SU-DHL-6 (cell line): ENCODE data around the gene GAS7.

ENCODE experiments used
- H2AFZ ChIP-seq: fragments of 200-600 bp; sonication (generic); 2 replicates; pipeline ENCODE4 v1.6.1; 2014; ENCODE audit warnings: low read depth, mild to moderate bottlenecking, moderate library complexity, mixed read lengths, antibody characterized with exemption, low read length; ENCODE audit not compliant: severe bottlenecking
- H3F3A ChIP-seq: fragments of 200-600 bp; shearing (Covaris generic); 2 replicates; pipeline ENCODE4 v1.6.0; 2016; ENCODE audit warnings: antibody characterized with exemption, mild to moderate bottlenecking; ENCODE audit not compliant: insufficient read depth
- H3K27ac ChIP-seq: fragments of 200-600 bp; sonication (generic); 2 replicates; pipeline ENCODE4 v1.5.1; 2016; ENCODE audit warnings: low read depth, mild to moderate bottlenecking, low read length, moderate library complexity, mixed read lengths
- H3K27me3 ChIP-seq: fragments of 200-600 bp; sonication (generic), shearing (Covaris generic); 2 replicates; pipeline ENCODE4 v1.6.0; 2014; ENCODE audit warnings: mild to moderate bottlenecking, low read length
- H3K36me3 ChIP-seq: fragments of 200-600 bp; sonication (generic); 2 replicates; pipeline ENCODE4 v1.6.1; 2014; ENCODE audit warnings: mild to moderate bottlenecking, low read length, mixed read lengths
- H3K4me2 ChIP-seq: fragments of 300-600, 200-600 bp; shearing (Covaris generic), sonication (generic); 2 replicates; pipeline ENCODE4 v1.6.0; 2014; ENCODE audit warnings: low read length, low read depth, mild to moderate bottlenecking; ENCODE audit not compliant: poor library complexity, severe bottlenecking
- H3K4me3 ChIP-seq: fragments of 200-600 bp; sonication (generic); 2 replicates; pipeline ENCODE4 v1.5.1; 2014; ENCODE audit warnings: antibody characterized with exemption, low read length, mild to moderate bottlenecking, mixed read lengths; ENCODE audit not compliant: insufficient read depth, poor library complexity, severe bottlenecking
- H3K79me2 ChIP-seq: fragments of 200-600 bp; sonication (generic); 2 replicates; pipeline ENCODE4 v1.6.1; 2014; ENCODE audit warnings: mild to moderate bottlenecking, low read length, moderate library complexity; ENCODE audit not compliant: insufficient read depth
- H3K9ac ChIP-seq: fragments of 200-600 bp; sonication (generic); 2 replicates; pipeline ENCODE4 v1.7.0; 2014; ENCODE audit warnings: mild to moderate bottlenecking, low read length
- H3K9me2 ChIP-seq: fragments of 200-600 bp; sonication (generic); replicated peaks from 2 replicates; pipeline ENCODE4 v1.6.1; 2014; ENCODE audit warnings: low read length; ENCODE audit not compliant: insufficient read depth
- H3K9me3 ChIP-seq: fragments of 200-600 bp; sonication (generic); 2 replicates; pipeline ENCODE4 v1.6.1; 2014; ENCODE audit warnings: low read length, mixed read lengths; ENCODE audit not compliant: insufficient read depth
- H4K20me1 ChIP-seq: fragments of 200-600 bp; sonication (generic); 2 replicates; pipeline ENCODE4 v1.6.1; 2014; ENCODE audit warnings: low read depth, mild to moderate bottlenecking, antibody characterized with exemption, low read length, moderate library complexity, mixed read lengths
- EZH2phosphoT487 ChIP-seq: fragments of 200-600 bp; sonication (generic), shearing (Covaris generic); conservative IDR thresholded peaks from 2 replicates; pipeline ENCODE4 v1.6.1; 2018; ENCODE audit warnings: mild to moderate bottlenecking, antibody characterized with exemption, low read length, moderate library complexity, mixed read lengths
- TF ChIP-seq, protein P1 (sequence below): fragments of 200-600 bp; sonication (generic); IDR thresholded peaks from one replicate; pipeline ENCODE4 v1.5.1; 2017; ENCODE audit warnings: antibody characterized with exemption, mild to moderate bottlenecking, low read length, moderate library complexity; ENCODE audit not compliant: insufficient read depth, poor library complexity, severe bottlenecking

Gene GAS7

DNA sequence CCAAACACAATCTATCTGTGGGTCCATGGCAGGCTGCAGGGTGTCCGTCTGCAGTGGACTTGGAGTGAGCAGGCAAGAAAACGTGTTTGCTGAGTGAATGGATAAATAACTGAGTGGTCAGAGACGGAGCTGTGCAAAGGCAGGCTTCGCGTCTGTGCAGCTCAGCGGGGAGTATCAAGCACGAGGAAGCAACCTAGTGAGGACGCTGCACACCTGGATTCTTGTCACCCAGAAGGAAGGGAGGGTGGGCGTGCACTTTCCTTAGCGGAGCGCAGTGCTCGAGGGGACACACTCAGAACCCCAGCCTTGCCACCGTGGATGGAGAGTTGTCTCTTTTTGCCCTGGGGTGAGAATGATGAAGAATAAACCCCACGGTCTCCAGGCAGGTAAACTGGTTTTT is 291.8 kb downstream of the GAS7 start:
- H3F3A ChIP-seq = no peaks in the 10 kb centered on the region
- no peak overlapping the region for H3K9ac ChIP-seq
- H3K36me3 ChIP-seq = no peaks in the 10 kb centered on the region
- H2AFZ ChIP-seq = no peak overlapping the region
- no peaks in the 10 kb centered on the region for H3K79me2 ChIP-seq
- H3K27ac ChIP-seq = no peak overlapping the region
- no peaks in the 10 kb centered on the region for H3K27me3 ChIP-seq
- H3K4me3 ChIP-seq = no peak overlapping the region
- no peak for TF ChIP-seq EZH2phosphoT487
- TF ChIP-seq, protein P1, sequence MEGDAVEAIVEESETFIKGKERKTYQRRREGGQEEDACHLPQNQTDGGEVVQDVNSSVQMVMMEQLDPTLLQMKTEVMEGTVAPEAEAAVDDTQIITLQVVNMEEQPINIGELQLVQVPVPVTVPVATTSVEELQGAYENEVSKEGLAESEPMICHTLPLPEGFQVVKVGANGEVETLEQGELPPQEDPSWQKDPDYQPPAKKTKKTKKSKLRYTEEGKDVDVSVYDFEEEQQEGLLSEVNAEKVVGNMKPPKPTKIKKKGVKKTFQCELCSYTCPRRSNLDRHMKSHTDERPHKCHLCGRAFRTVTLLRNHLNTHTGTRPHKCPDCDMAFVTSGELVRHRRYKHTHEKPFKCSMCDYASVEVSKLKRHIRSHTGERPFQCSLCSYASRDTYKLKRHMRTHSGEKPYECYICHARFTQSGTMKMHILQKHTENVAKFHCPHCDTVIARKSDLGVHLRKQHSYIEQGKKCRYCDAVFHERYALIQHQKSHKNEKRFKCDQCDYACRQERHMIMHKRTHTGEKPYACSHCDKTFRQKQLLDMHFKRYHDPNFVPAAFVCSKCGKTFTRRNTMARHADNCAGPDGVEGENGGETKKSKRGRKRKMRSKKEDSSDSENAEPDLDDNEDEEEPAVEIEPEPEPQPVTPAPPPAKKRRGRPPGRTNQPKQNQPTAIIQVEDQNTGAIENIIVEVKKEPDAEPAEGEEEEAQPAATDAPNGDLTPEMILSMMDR = no peak
- H3K9me3 ChIP-seq = no peaks in the 10 kb centered on the region
- H3K4me2 ChIP-seq = no peak overlapping the region
- no peaks in the 10 kb centered on the region for H3K9me2 ChIP-seq
- H4K20me1 ChIP-seq = no peaks in the 10 kb centered on the region

DNA sequence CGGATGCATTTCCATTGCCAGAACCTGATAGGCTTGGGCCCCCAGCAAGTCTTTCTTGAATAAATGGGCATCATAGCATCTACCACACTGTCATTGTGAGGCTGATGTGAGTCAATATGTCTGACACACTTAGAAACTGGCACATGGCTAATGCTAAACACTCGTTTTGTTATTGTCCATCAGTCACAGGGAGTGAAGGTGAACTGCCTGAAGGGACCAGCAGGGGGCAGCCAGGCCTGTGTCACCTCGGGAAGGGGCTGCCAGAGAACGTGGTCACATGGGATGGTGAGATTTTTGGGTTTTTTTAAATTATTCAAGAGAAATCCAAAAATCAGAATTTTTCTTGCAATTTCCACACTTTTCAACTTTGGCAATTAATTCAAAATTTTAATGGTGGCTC is 292.5 kb downstream of the GAS7 start:
- Histone ChIP-seq H3K27me3 (no peaks in the 10 kb centered on the region), H3K9me2 (no peaks in the 10 kb centered on the region), H4K20me1 (no peaks in the 10 kb centered on the region), H3K4me2 (no peak overlapping the region), H3F3A (no peaks in the 10 kb centered on the region), H3K4me3 (no peak overlapping the region), H2AFZ (no peak overlapping the region), H3K27ac (no peak overlapping the region), H3K79me2 (no peaks in the 10 kb centered on the region), H3K9ac (no peak overlapping the region), H3K36me3 (no peaks in the 10 kb centered on the region), H3K9me3 (no peaks in the 10 kb centered on the region)
- TF ChIP-seq, protein P1 = peak; percentile 40
- no peak for TF ChIP-seq EZH2phosphoT487

DNA sequence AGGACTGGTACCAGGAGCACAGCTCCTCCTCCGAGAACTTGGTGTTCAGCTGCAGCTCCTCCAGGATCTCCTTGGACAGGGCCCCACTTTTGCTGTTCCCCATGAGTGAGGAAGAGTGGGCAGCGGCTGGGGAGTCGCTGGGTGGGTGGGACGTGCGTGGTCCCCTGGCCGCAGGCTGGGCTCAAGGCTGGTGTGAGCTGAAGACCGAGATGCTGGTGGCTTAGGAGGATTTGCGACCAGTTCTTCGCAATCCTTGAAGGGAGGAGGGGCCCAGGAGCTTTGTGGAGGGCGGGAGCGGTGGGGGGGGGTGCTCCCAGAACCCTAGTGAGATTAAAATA is 293.4 kb downstream of the GAS7 start, which contains the start of gene RCVRN:
Gene RCVRN (minus strand): TSS at position 194 of the 338 bp plus-strand sequence. CDS start 91 bp downstream, at position 103.
- Histone ChIP-seq H3F3A (no peaks in the 10 kb centered on the region), H2AFZ (no peak within 1 kb of the TSS), H3K4me2 (no peak within 1 kb of the TSS), H3K4me3 (no peak within 1 kb of the TSS), H3K36me3 (no peaks in the 10 kb centered on the region), H3K79me2 (no peaks in the 10 kb centered on the region), H3K27ac (no peak within 1 kb of the TSS), H3K9me3 (no peaks in the 10 kb centered on the region), H3K9ac (no peak within 1 kb of the TSS), H3K9me2 (no peaks in the 10 kb centered on the region), H4K20me1 (no peaks in the 10 kb centered on the region), H3K27me3 (no peaks in the 10 kb centered on the region)
- TF ChIP-seq, protein P1 = no peak
- TF ChIP-seq EZH2phosphoT487 = no peak
